DND-41 (cell line): ENCODE data around the gene WDHD1.
A peak's percentile ranks its signal among the peaks of the same experiment; 100 is the strongest.

Experiments used
- ATAC-seq: fragments of 200-7000 bp; cut with Tn5 transposase; 3 replicates; pipeline ENCODE4 v1.9.1; 2021; ENCODE audit warnings: low read depth; ENCODE audit not compliant: insufficient read depth
- DNase-seq: peaks from one replicate; pipeline ENCODE4 v3.0.0-alpha.2; 2020
- H2AFZ ChIP-seq: 2 replicates; pipeline ENCODE4 v1.6.0; 2012; ENCODE audit warnings: low read depth, low read length
- H3K27ac ChIP-seq: 2 replicates; pipeline ENCODE4 v1.5.1; 2012; ENCODE audit warnings: low read length, inconsistent platforms
- H3K27me3 ChIP-seq: fragments of 200-600 bp; sonication (generic); 2 replicates; pipeline ENCODE4 v1.6.0; 2012; ENCODE audit warnings: low read length, mild to moderate bottlenecking, inconsistent platforms; ENCODE audit not compliant: insufficient read depth, poor library complexity
- H3K36me3 ChIP-seq: 2 replicates; pipeline ENCODE4 v1.5.1; 2012; ENCODE audit warnings: low read length, inconsistent platforms; ENCODE audit not compliant: insufficient read depth
- H3K4me1 ChIP-seq: 2 replicates; pipeline ENCODE4 v1.5.1; 2012; ENCODE audit warnings: mild to moderate bottlenecking, low read length; ENCODE audit not compliant: insufficient read depth
- H3K4me2 ChIP-seq: 2 replicates; pipeline ENCODE4 v1.6.0; 2012; ENCODE audit warnings: mild to moderate bottlenecking, moderate library complexity, low read length, inconsistent platforms; ENCODE audit not compliant: insufficient read depth
- H3K4me3 ChIP-seq, 2 experiments: fragments of 200-600 bp in 1 of 2; shearing (Covaris generic) in 1 of 2; 2 replicates each; pipeline ENCODE4 v1.5.1; 2012 to 2016; ENCODE audit warnings: inconsistent platforms in 2 of 2, low read length in 2 of 2, mild to moderate bottlenecking in 2 of 2, low read depth in 1 of 2, moderate library complexity in 1 of 2
- H3K79me2 ChIP-seq: 2 replicates; pipeline ENCODE4 v1.6.0; 2012; ENCODE audit warnings: low read length, inconsistent platforms; ENCODE audit not compliant: insufficient read depth
- H3K9ac ChIP-seq: 2 replicates; pipeline ENCODE4 v1.6.0; 2012; ENCODE audit warnings: low read depth, mild to moderate bottlenecking, inconsistent platforms, low read length, moderate library complexity
- H3K9me3 ChIP-seq: 2 replicates; pipeline ENCODE4 v1.5.1; 2012; ENCODE audit warnings: low read length, moderate library complexity, mild to moderate bottlenecking, inconsistent platforms; ENCODE audit not compliant: insufficient read depth, severe bottlenecking
- H4K20me1 ChIP-seq: 2 replicates; pipeline ENCODE4 v1.6.0; 2012; ENCODE audit warnings: low read length; ENCODE audit not compliant: insufficient read depth
- EZH2 ChIP-seq: IDR thresholded peaks from 3 replicates; pipeline ENCODE4 v1.6.1; 2012; ENCODE audit warnings: borderline replicate concordance, low read depth, mild to moderate bottlenecking, moderate library complexity, low read length, inconsistent platforms; ENCODE audit not compliant: severe bottlenecking
- TF ChIP-seq, protein P1 (sequence below): IDR thresholded peaks from 2 replicates; pipeline ENCODE4 v1.5.1; 2012; ENCODE audit warnings: borderline replicate concordance, low read length, moderate library complexity, mild to moderate bottlenecking; ENCODE audit not compliant: poor library complexity, severe bottlenecking; ENCODE audit errors: extremely low read depth

The WDHD1 gene

DNA sequence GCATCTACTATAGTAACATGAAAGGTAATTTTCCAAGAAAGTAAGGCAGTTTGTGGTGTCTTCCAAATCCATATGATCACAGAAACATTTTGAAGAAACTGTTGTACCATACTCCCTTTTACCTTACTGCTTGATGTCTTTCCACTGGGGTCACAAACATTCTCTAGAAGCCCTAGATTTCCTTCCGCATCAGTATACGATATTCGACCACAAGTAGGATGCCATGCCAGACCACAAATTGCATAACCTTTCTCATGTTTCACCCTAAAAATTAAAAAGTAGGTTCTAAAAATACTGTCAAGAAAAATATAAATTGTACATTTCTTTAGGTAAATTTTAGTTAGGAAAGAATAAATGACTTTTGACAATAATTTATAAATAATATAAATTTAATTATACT is 26.5 kb downstream of the WDHD1 start:
- Histone ChIP-seq H3K9ac (no peak overlapping the region), H3K9me3 (no peaks in the 10 kb centered on the region), H3K4me2 (no peak overlapping the region), H2AFZ (no peak overlapping the region), H3K27ac (no peak overlapping the region), H3K79me2 (no peaks in the 10 kb centered on the region), H4K20me1 (no peaks in the 10 kb centered on the region), H3K27me3 (no peaks in the 10 kb centered on the region), H3K4me1 (no peaks in the 10 kb centered on the region), H3K4me3 (no peak overlapping the region), H3K36me3 (peaks cover 80% of the 10 kb centered on the region)
- TF ChIP-seq, protein P1, sequence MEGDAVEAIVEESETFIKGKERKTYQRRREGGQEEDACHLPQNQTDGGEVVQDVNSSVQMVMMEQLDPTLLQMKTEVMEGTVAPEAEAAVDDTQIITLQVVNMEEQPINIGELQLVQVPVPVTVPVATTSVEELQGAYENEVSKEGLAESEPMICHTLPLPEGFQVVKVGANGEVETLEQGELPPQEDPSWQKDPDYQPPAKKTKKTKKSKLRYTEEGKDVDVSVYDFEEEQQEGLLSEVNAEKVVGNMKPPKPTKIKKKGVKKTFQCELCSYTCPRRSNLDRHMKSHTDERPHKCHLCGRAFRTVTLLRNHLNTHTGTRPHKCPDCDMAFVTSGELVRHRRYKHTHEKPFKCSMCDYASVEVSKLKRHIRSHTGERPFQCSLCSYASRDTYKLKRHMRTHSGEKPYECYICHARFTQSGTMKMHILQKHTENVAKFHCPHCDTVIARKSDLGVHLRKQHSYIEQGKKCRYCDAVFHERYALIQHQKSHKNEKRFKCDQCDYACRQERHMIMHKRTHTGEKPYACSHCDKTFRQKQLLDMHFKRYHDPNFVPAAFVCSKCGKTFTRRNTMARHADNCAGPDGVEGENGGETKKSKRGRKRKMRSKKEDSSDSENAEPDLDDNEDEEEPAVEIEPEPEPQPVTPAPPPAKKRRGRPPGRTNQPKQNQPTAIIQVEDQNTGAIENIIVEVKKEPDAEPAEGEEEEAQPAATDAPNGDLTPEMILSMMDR = no peak
- no peak for TF ChIP-seq EZH2
- DNase-seq (no peak), ATAC-seq (no peak)

DNA sequence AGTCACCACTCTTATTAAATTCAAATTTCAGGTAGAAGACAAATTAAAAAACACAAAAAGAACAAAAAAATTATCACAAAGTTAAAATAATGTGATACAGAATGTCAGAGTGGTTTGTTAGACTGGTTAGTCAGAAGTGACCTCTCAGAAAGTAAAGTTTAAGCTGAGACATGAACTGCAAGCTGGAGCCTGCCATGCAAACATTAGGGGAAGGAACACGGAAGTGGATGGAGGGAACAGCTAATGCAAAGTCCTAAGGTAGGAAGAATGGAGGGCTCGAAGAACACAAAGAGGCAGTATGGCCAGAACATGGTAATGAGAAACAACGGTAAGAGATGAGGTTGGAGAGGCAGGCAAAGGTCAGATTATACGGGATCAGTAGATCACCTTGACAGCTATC is 41.7 kb downstream of the WDHD1 start:
- peaks cover 78% of the 10 kb centered on the region for H3K36me3 ChIP-seq

DNA sequence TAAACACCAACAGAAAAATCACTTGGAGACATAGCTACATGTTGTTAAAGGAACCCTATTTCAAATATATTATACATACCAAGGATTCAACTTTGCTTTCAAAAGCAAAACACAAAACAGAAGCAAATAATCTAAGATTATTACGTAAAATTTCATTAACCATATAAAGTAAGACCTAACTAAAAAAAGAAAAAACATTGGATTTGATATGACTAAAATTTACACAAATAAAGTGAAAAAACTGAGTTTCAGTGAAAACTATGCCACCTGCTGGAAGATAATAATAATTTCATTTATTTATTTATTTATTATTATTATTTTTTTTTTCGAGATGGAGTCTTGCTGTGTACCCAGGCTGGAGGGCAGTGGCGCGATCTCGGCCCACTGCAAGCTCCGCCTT is 45.2 kb downstream of the WDHD1 start:
- DNase-seq (no peak), ATAC-seq (no peak)
- H3K9ac ChIP-seq = no peak overlapping the region
- H3K4me3 ChIP-seq = no peak overlapping the region
- H3K4me1 ChIP-seq = no peaks in the 10 kb centered on the region
- no peaks in the 10 kb centered on the region for H3K79me2 ChIP-seq
- H3K9me3 ChIP-seq = no peaks in the 10 kb centered on the region
- H3K27ac ChIP-seq = no peak overlapping the region
- H3K4me2 ChIP-seq = no peak overlapping the region
- no peak overlapping the region for H2AFZ ChIP-seq
- no peak for TF ChIP-seq EZH2
- TF ChIP-seq, protein P1 = peak; percentile 7
- no peaks in the 10 kb centered on the region for H4K20me1 ChIP-seq
- H3K27me3 ChIP-seq = no peaks in the 10 kb centered on the region
- H3K36me3 ChIP-seq = peaks cover 84% of the 10 kb centered on the region

More for the DNA sequence above, 41.7 kb downstream of the WDHD1 start:
- Histone ChIP-seq H3K4me1 (no peaks in the 10 kb centered on the region), H3K27me3 (no peaks in the 10 kb centered on the region), H3K9me3 (no peaks in the 10 kb centered on the region), H3K4me3 (no peak overlapping the region), H4K20me1 (no peaks in the 10 kb centered on the region), H3K9ac (no peak overlapping the region), H2AFZ (no peak overlapping the region), H3K27ac (no peak overlapping the region), H3K79me2 (no peaks in the 10 kb centered on the region), H3K4me2 (no peak overlapping the region)
- no peak for ATAC-seq
- DNase-seq = no peak
- no peak for TF ChIP-seq EZH2
- TF ChIP-seq, protein P1 = no peak

DNA sequence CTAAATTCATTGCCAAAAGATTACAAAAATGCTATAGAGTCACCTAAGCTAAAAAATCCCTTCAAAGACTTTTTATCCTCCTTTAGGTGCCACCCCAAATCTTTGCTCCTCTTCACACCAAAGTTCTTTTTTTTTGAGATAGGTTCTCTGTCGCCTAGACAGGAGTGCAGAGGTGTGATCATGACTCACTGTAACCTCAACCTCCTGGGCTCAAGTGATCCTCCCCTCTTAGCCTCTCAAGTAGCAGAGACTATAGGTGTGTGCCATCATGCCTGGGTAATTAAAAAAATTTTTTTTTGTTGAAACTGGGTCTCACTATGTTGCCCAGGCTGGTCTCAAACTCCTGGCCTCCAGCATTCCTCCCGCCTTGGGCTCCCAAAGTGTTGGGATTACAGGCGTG is 47.9 kb downstream of the WDHD1 start:
- H3K4me1 ChIP-seq = no peaks in the 10 kb centered on the region
- H3K4me2 ChIP-seq = no peak overlapping the region
- no peaks in the 10 kb centered on the region for H4K20me1 ChIP-seq
- no peak overlapping the region for H3K4me3 ChIP-seq
- H3K9me3 ChIP-seq = no peaks in the 10 kb centered on the region
- H3K27me3 ChIP-seq = no peaks in the 10 kb centered on the region
- H3K9ac ChIP-seq = no peak overlapping the region
- H3K36me3 ChIP-seq = peaks cover 77% of the 10 kb centered on the region
- H3K27ac ChIP-seq = no peak overlapping the region
- DNase-seq (no peak), ATAC-seq (no peak)
- H3K79me2 ChIP-seq = no peaks in the 10 kb centered on the region
- no peak overlapping the region for H2AFZ ChIP-seq
- no peak for TF ChIP-seq EZH2
- TF ChIP-seq, protein P1 = no peak
